ENCODE measurements around the gene CCDC137.

CCDC137 gene

DNA sequence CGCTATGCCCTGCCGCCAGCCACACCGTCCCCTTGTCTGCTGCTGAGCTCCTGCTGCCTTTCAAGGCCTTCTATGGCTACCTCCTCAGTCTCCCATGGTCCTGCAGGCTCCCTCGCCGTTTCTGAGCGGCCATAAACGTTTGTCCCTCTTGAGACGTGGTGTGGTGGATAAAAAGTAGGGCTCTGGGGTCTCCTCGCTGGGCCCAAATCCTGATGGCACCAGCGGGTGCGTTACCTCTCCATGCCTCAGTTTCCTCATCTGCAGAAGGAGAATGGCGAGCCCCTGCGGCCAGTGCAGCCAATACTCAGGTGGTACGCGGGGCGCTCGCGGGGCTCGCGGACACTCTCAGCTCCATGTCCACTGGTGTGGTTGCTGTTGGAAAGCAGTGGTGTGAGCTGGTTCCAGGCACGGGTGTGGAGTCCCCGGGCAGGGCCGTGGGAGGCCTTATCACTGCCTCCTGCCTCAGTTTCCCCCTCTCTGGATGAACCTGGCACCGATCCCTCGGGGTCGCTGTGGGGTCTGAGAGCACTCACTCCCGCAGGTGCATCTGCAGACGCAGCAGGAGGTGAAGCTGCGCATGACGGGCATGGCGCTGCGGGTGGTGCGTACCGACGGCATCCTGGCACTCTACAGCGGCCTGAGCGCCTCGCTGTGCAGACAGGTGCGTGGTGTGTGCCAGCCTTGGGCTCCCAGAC, 48.0 kb downstream of the CCDC137 start:
- no peak for DNase-seq (ENCODE audit: low read depth in 2 of 2, low spot score in 1 of 2)

DNA sequence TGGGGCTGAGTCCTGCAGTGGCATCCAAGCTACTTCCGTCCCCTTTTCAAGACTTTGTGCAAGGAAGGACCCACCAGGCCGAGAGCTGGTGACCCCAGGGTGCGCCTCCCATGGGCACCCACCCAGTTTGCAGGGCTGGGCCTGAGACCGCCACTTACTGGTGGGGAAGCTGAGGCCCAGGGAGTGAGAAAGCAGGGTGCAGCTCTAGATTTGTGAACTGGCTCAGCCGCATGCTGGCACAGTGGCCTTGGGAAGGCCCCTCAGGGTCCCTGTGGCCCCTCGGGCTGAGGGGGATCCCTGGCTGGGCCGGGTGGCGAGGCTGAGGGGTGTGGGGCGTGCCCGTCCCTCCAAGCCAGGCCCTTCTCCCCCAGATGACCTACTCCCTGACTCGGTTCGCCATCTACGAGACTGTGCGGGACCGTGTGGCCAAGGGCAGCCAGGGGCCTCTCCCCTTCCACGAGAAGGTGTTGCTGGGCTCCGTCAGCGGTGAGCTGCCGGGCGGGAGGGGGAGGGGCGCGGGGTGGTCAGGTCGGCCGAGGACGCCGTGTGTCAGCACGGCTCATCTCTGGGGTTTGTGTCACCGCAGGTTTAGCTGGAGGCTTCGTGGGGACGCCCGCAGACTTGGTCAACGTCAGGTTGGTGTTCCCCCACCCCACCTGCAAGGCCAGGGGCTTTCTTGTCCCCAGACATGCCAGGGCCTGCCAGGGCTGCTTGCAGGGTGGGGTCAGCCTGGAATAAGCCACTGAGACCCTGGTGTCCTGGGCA, 48.8 kb downstream of the CCDC137 start:
- DNase-seq (ENCODE audit: low read depth in 2 of 2, low spot score in 1 of 2), result no peak

GRCh38 chr17:81715872-81716673, 49.5 kb downstream of the CCDC137 start:
- DNase-seq (ENCODE audit: low read depth in 2 of 2, low spot score in 1 of 2), result no peak

DNA sequence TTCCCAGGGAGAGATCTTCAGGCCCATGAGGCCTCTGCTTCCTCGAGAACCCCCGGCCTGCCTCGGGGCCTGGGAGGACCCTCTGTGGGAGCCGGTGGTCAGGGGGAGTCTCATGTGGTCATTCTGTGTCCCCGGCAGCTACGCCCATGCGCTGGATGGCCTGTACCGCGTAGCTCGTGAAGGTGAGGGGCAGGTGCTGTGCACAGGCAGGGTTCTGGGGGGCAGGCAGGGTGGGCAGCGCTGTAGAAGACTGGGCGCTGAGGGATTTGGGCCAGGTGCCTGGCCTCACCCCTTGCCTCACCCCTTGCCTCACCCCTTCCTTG, 50.1 kb downstream of the CCDC137 start:
- no peak for DNase-seq (ENCODE audit: low read depth in 2 of 2, low spot score in 1 of 2)

GRCh38 chr17:81717049-81717765, 50.7 kb downstream of the CCDC137 start:
- DNase-seq (ENCODE audit: low read depth in 2 of 2, low spot score in 1 of 2), result no peak

- no peak for DNase-seq (ENCODE audit: low read depth in 2 of 2, low spot score in 1 of 2)
Measured at GRCh38 chr17:81717766-81718089, 51.2 kb downstream of the CCDC137 start.

DNA sequence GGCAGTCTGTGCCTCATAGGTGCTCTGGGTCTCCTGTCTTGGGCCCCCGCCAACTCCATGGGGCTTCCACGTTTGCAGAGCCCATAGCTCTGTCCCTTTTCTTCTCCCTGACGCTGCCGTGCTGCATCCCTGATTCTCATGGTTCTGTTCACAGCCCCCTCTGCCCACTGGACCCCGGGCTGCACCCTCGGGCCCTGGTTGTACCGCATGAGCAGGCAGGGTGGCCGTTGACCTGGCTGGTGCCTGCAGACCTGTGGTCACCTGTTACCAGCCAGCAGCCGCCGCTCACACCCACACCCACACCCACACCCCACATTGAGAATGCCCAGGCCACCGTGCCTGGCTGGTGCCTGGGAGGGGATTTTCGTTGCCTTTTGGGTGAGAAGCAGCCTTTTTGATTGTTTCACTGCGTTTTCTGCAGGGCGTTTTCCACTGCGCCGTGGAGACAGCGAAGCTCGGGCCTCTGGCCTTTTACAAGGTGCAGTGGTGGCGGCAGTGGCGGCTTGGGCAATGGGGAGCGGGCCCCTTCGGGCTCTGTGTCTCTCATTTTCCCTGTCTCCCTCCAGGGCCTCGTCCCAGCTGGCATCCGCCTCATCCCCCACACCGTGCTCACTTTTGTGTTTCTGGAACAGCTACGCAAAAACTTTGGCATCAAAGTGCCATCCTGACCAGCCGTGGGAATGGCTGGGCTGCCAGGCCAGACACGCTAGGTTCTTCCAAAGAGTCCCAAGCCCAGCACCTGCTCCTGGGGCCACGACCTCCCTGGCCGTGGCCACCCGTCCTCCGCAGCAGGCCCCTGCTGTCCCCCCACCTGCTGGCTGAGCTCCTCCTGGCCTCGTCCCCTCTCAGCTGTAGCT, 53.1 kb downstream of the CCDC137 start:
- no peak for DNase-seq (ENCODE audit: low read depth in 2 of 2, low spot score in 1 of 2)

- no peak for DNase-seq (ENCODE audit: low read depth in 2 of 2, low spot score in 1 of 2)
Measured at GRCh38 chr17:81720267-81721071, 53.9 kb downstream of the CCDC137 start.

GRCh38 chr17:81722184-81723120, 55.9 kb downstream of the CCDC137 start:
- no peak for DNase-seq (ENCODE audit: low read depth in 2 of 2, low spot score in 1 of 2)

Data from stimulated activated CD8-positive, alpha-beta memory T cell treated with anti-CD3 and anti-CD28 coated beads, Interleukin-4, amount 100 ng/mL, for 1 hour (primary cell).